Trophoblast cell (in vitro differentiated cells and primary cell): Measurements from ENCODE around the gene ZHX3.
A peak's percentile ranks its signal among the peaks of the same experiment; 100 is the strongest.

Experiments used
- DNase-seq, 2 donors: peaks; one replicate each; pipeline ENCODE4 v3.0.0-alpha.2; 2016
- H2AFZ ChIP-seq: 2 replicates; pipeline ENCODE4 v1.6.1; 2013; ENCODE audit warnings: low read length, moderate library complexity, mild to moderate bottlenecking; ENCODE audit not compliant: insufficient read depth, poor library complexity
- H2AK5ac ChIP-seq: 2 replicates; pipeline ENCODE4 v1.6.1; 2013; ENCODE audit warnings: mild to moderate bottlenecking, low read length
- H2BK120ac ChIP-seq: 2 replicates; pipeline ENCODE4 v1.6.1; 2013; ENCODE audit warnings: low read length, mild to moderate bottlenecking, moderate library complexity; ENCODE audit not compliant: insufficient read depth, poor library complexity
- H2BK12ac ChIP-seq: 2 replicates; pipeline ENCODE4 v1.6.1; 2013; ENCODE audit warnings: mild to moderate bottlenecking, low read length, moderate library complexity
- H2BK5ac ChIP-seq: 2 replicates; pipeline ENCODE4 v1.6.1; 2013; ENCODE audit warnings: low read length, low read depth, moderate library complexity, mild to moderate bottlenecking; ENCODE audit not compliant: poor library complexity
- H3K14ac ChIP-seq: 2 replicates; pipeline ENCODE4 v1.6.1; 2013; ENCODE audit warnings: mild to moderate bottlenecking, low read length
- H3K18ac ChIP-seq: 2 replicates; pipeline ENCODE4 v1.6.1; 2013; ENCODE audit warnings: mild to moderate bottlenecking, low read length
- H3K23ac ChIP-seq: 2 replicates; pipeline ENCODE4 v1.6.1; 2013; ENCODE audit warnings: low read length
- H3K27ac ChIP-seq: 2 replicates; pipeline ENCODE4 v1.5.1; 2013; ENCODE audit warnings: low read depth, mild to moderate bottlenecking, inconsistent platforms, low read length, moderate library complexity
- H3K27me3 ChIP-seq: 2 replicates; pipeline ENCODE4 v1.6.1; 2013; ENCODE audit warnings: inconsistent platforms, mild to moderate bottlenecking, low read length, moderate library complexity; ENCODE audit not compliant: insufficient read depth
- H3K36me3 ChIP-seq, 2 experiments: 1 replicate in 1 of 2; 2 replicates in 1 of 2; pipeline ENCODE4 v1.6.1; 2013; ENCODE audit warnings: low read length in 2 of 2, mild to moderate bottlenecking in 2 of 2, moderate library complexity in 1 of 2; ENCODE audit not compliant: insufficient read depth in 2 of 2, control insufficient read depth in 1 of 2
- H3K4ac ChIP-seq: 2 replicates; pipeline ENCODE4 v1.6.1; 2013; ENCODE audit warnings: low read depth, mild to moderate bottlenecking, low read length, moderate library complexity
- H3K4me1 ChIP-seq, 2 experiments: 1 replicate in 1 of 2; 2 replicates in 1 of 2; pipeline ENCODE4 v1.6.1; 2013; ENCODE audit warnings: low read length in 2 of 2, mild to moderate bottlenecking in 2 of 2, moderate library complexity in 1 of 2; ENCODE audit not compliant: insufficient read depth in 2 of 2, control insufficient read depth in 1 of 2
- H3K4me2 ChIP-seq: 2 replicates; pipeline ENCODE4 v1.6.1; 2013; ENCODE audit warnings: inconsistent platforms, mild to moderate bottlenecking, low read length, moderate library complexity
- H3K4me3 ChIP-seq: 2 replicates; pipeline ENCODE4 v1.5.1; 2013; ENCODE audit warnings: mild to moderate bottlenecking, low read depth, low read length, inconsistent platforms
- H3K79me1 ChIP-seq: one replicate; pipeline ENCODE4 v1.6.1; 2013; ENCODE audit warnings: low read length
- H3K79me2 ChIP-seq: 2 replicates; pipeline ENCODE4 v1.6.1; 2013; ENCODE audit warnings: low read length, mild to moderate bottlenecking; ENCODE audit not compliant: control insufficient read depth, insufficient read depth, poor library complexity
- H3K9ac ChIP-seq: 2 replicates; pipeline ENCODE4 v1.6.1; 2013; ENCODE audit warnings: mild to moderate bottlenecking, low read length
- H3K9me3 ChIP-seq: 2 replicates; pipeline ENCODE4 v1.6.1; 2013; ENCODE audit warnings: low read depth, mild to moderate bottlenecking, control low read depth, inconsistent platforms, low read length; ENCODE audit not compliant: insufficient read depth
- H4K12ac ChIP-seq: 2 replicates; pipeline ENCODE4 v1.6.1; 2013; ENCODE audit warnings: low read depth, mild to moderate bottlenecking, low read length, moderate library complexity
- H4K8ac ChIP-seq: 2 replicates; pipeline ENCODE4 v1.6.1; 2013; ENCODE audit warnings: low read depth, mild to moderate bottlenecking, low read length, moderate library complexity
- H4K91ac ChIP-seq: one replicate; pipeline ENCODE4 v1.6.1; 2013; ENCODE audit warnings: low read depth, mild to moderate bottlenecking, low read length, moderate library complexity
- WGBS: extraction: QIAGEN DNeasy Blood & Tissue Kit; methylation state at CpG from one replicate; pipeline ENCODE4 v1.1.7; 2013; ENCODE audit warnings: missing lambda C conversion rate; ENCODE audit not compliant: insufficient read length, insufficient coverage; ENCODE audit errors: extremely low coverage; 5-methylcytosine and 5-hydroxymethylcytosine counted together

ZHX3 gene

DNA sequence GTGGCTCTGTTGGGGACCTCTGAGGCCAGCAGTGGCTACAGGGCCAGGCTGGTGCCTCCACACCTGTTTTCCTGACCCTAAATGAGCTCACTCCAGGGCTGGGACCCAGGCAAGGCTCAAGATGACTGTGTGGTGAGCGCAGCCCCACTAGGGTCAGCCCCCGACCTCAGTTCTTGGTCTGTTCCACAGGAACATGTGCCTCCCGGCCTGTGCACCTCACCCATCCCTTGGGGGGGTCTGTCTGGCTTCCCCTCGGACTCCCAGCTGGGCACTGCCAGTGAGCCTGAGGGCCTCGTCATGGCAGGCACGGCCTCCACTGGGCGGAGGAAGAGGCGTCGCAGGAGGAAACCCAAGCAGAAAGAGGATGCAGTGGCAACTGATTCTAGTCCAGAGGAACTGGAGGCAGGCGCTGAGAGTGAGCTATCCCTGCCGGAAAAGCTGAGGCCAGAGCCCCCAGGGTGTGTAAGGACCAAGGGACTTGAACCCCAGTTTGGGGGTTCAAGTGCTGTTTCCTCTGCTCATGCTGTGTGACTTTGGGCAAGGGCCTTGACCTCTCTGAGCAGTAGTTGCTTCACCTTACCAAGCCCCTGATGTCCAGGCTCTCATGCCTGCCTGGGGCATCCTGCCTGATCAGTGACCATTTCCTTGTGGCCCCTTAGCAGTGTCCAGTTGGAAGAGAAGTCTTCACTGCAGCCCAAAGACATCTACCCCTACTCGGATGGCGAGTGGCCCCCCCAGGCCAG is 31.1 kb upstream of the ZHX3 start:
- no peak overlapping the region for H3K18ac ChIP-seq
- DNase-seq: no peak
- no peak overlapping the region for H3K9ac ChIP-seq
- H2AFZ ChIP-seq: no peak overlapping the region
- no peak overlapping the region for H4K12ac ChIP-seq
- H2BK120ac ChIP-seq: no peak overlapping the region
- peaks cover 0 to 3% of the 10 kb centered on the region in 2 experiments for H3K36me3 ChIP-seq
- H3K23ac ChIP-seq: no peak overlapping the region
- no peak overlapping the region for H2BK12ac ChIP-seq
- H3K4me2 ChIP-seq: no peak overlapping the region
- no peak overlapping the region for H2BK5ac ChIP-seq
- H4K91ac ChIP-seq: no peak overlapping the region
- H3K27me3 ChIP-seq: no peaks in the 10 kb centered on the region
- no peak overlapping the region for H2AK5ac ChIP-seq
- H3K79me2 ChIP-seq: no peaks in the 10 kb centered on the region
- H3K4me1 ChIP-seq: peaks cover 11 to 12% of the 10 kb centered on the region in 2 experiments
- no peak overlapping the region for H3K27ac ChIP-seq
- H3K79me1 ChIP-seq: peaks cover 7% of the 10 kb centered on the region
- no peak overlapping the region for H3K4ac ChIP-seq
- H3K4me3 ChIP-seq: no peak overlapping the region
- no peak overlapping the region for H3K14ac ChIP-seq
- no peak overlapping the region for H4K8ac ChIP-seq
- WGBS: no CpG with 5 or more reads among the region's 13 CpGs
- no peaks in the 10 kb centered on the region for H3K9me3 ChIP-seq

DNA sequence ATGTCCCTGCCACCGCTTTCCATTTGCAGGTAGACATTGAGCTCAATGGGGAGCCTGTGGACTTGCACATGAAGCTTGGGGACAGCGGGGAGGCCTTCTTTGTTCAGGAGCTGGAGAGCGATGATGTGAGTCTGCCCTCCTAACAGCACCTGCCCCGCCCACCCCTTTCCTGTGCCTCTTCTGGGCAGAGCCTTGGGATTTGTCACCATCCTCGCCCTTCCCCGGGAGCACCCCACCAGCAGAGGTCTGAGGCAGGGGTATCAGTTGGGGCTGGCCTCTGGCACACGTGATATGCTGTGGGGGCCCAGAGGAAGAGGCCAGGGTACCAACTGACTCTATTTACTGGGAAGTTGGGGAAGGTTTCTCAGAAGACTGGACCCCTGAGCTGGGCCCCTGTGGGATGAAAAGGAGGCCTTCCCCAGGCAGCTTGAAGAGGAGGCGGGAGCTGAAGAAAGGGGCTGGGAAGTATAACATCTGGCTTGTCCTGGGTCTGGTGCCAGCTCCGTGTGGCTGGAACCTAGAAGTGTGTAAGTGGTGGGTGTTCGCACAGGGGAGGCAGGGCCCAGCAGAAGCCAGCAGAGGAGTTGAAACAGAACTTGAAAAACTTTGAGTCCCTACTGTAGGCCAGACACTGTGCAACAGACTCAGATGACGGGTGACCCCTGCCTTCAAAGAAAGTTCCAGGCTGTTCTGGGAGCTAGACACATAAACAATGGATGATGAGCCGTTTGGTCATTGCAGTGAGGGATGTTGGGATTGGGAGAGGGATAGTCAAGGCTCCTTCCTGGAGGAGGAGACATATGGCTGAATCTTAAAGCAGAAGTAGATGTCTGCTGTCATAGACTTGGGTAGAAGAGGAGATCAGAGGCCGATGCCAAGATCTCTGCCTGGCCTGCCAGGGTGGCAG is 30.2 kb upstream of the ZHX3 start:
- H2BK12ac ChIP-seq: no peak overlapping the region
- H3K9ac ChIP-seq: no peak overlapping the region
- H4K8ac ChIP-seq: no peak overlapping the region
- H4K12ac ChIP-seq: no peak overlapping the region
- no peak overlapping the region for H3K18ac ChIP-seq
- no peak overlapping the region for H3K4ac ChIP-seq
- H3K27ac ChIP-seq: no peak overlapping the region
- H3K23ac ChIP-seq: no peak overlapping the region
- H3K4me1 ChIP-seq: peaks cover 11 to 12% of the 10 kb centered on the region in 2 experiments
- no CpG with 5 or more reads among the region's 13 CpGs for WGBS
- no peak overlapping the region for H4K91ac ChIP-seq
- no peaks in the 10 kb centered on the region for H3K9me3 ChIP-seq
- no peak overlapping the region for H2BK5ac ChIP-seq
- peaks cover 7% of the 10 kb centered on the region for H3K79me1 ChIP-seq
- no peak overlapping the region for H2BK120ac ChIP-seq
- H3K4me2 ChIP-seq: no peak overlapping the region
- H2AFZ ChIP-seq: no peak overlapping the region
- H3K79me2 ChIP-seq: no peaks in the 10 kb centered on the region
- H3K14ac ChIP-seq: no peak overlapping the region
- peaks cover 0 to 3% of the 10 kb centered on the region in 2 experiments for H3K36me3 ChIP-seq
- no peak for DNase-seq
- no peak overlapping the region for H3K4me3 ChIP-seq
- H3K27me3 ChIP-seq: no peaks in the 10 kb centered on the region
- H2AK5ac ChIP-seq: no peak overlapping the region

- Histone ChIP-seq H2BK12ac (no peak overlapping the region), H3K18ac (no peak overlapping the region), H4K8ac (no peak overlapping the region), H3K14ac (no peak overlapping the region), H3K4me1 (peaks cover 16 to 21% of the 10 kb centered on the region in 2 experiments), H2BK120ac (no peak overlapping the region), H2BK5ac (no peak overlapping the region), H3K79me1 (peaks cover 11% of the 10 kb centered on the region), H3K23ac (no peak overlapping the region), H3K27ac (no peak overlapping the region), H2AK5ac (peak overlapping the region; percentile 7), H2AFZ (no peak overlapping the region), H3K9me3 (no peaks in the 10 kb centered on the region), H3K4ac (no peak overlapping the region), H3K27me3 (no peaks in the 10 kb centered on the region), H4K12ac (no peak overlapping the region), H4K91ac (no peak overlapping the region), H3K79me2 (peaks cover 3% of the 10 kb centered on the region), H3K4me3 (no peak overlapping the region), H3K36me3 (peaks cover 0 to 3% of the 10 kb centered on the region in 2 experiments), H3K4me2 (no peak overlapping the region), H3K9ac (no peak overlapping the region)
- DNase-seq: no peak
- WGBS: no CpG with 5 or more reads among the region's 17 CpGs
Measured at GRCh38 chr20:41345729-41346067, 28.2 kb upstream of the ZHX3 start.

GRCh38 chr20:41344938-41345728 is 27.6 kb upstream of the ZHX3 start:
- no peak overlapping the region for H3K4me3 ChIP-seq
- H3K79me2 ChIP-seq: peaks cover 3% of the 10 kb centered on the region
- WGBS: no CpG with 5 or more reads among the region's 11 CpGs
- H3K79me1 ChIP-seq: peaks cover 12% of the 10 kb centered on the region
- no peaks in the 10 kb centered on the region for H3K9me3 ChIP-seq
- H3K36me3 ChIP-seq: peaks cover 0 to 3% of the 10 kb centered on the region in 2 experiments
- no peak overlapping the region for H4K12ac ChIP-seq
- no peak for DNase-seq
- H3K9ac ChIP-seq: no peak overlapping the region
- H3K4ac ChIP-seq: peak overlapping the region; percentile 17
- no peak overlapping the region for H3K4me2 ChIP-seq
- no peak overlapping the region for H3K23ac ChIP-seq
- no peaks in the 10 kb centered on the region for H3K27me3 ChIP-seq
- H2AK5ac ChIP-seq: no peak overlapping the region
- peaks cover 16 to 21% of the 10 kb centered on the region in 2 experiments for H3K4me1 ChIP-seq
- H3K27ac ChIP-seq: no peak overlapping the region
- H3K18ac ChIP-seq: peak overlapping the region; percentile 41
- H2BK12ac ChIP-seq: no peak overlapping the region
- no peak overlapping the region for H2BK5ac ChIP-seq
- H4K91ac ChIP-seq: no peak overlapping the region
- no peak overlapping the region for H3K14ac ChIP-seq
- H2AFZ ChIP-seq: no peak overlapping the region
- H4K8ac ChIP-seq: no peak overlapping the region
- no peak overlapping the region for H2BK120ac ChIP-seq
